HEK293 (cell line): ENCODE data around the gene STK32C.

Experiments
- CTCF ChIA-PET: fragments of 350-600 bp; formaldehyde crosslinking; extraction: SDS; loops from one replicate; lab custom pipeline; 2021; ENCODE audit warnings: antibody characterized with exemption; lab: Yijun Ruan, JAX
- POLR2A ChIA-PET: fragments of 300-600 bp; formaldehyde crosslinking; extraction: SDS; loops from one replicate; lab custom pipeline; 2020; ENCODE audit warnings: antibody characterized with exemption, inconsistent platforms; lab: Yijun Ruan, JAX
- H3K27ac ChIP-seq: fragments of 200-500 bp; sonication (Bioruptor generic); 2 replicates; pipeline ENCODE4 v1.5.1; 2014; ENCODE audit warnings: low read depth, low read length, control low read depth, inconsistent platforms; ENCODE audit errors: extremely low read depth
- H3K36me3 ChIP-seq, 2 experiments: fragments of 200-500 bp in 1 of 2; sonication (Bioruptor generic) in 1 of 2; 1 replicate in 1 of 2; 2 replicates in 1 of 2; pipeline ENCODE4 v1.5.1; 2014 to 2017; ENCODE audit warnings: inconsistent platforms in 2 of 2, low read length in 2 of 2; ENCODE audit not compliant: control insufficient read depth in 2 of 2, insufficient read depth in 1 of 2
- H3K4me1 ChIP-seq: fragments of 200-500 bp; sonication (Bioruptor generic); 2 replicates; pipeline ENCODE4 v1.5.1; 2014; ENCODE audit warnings: mild to moderate bottlenecking, low read length, inconsistent platforms; ENCODE audit not compliant: control insufficient read depth, insufficient read depth
- H3K4me3 ChIP-seq: 2 replicates; pipeline ENCODE4 v1.5.1; 2011; ENCODE audit warnings: low read depth, mild to moderate bottlenecking, control low read depth, low read length, moderate library complexity
- H3K9me3 ChIP-seq: fragments of 200-500 bp; sonication (Bioruptor generic); 2 replicates; pipeline ENCODE4 v1.5.1; 2014; ENCODE audit warnings: low read depth, low read length, inconsistent platforms; ENCODE audit not compliant: control insufficient read depth, insufficient read depth
- OVOL3 ChIP-seq: fragments of 450-650 bp; formaldehyde crosslinking; IDR thresholded peaks from 2 replicates; pipeline ENCODE4 v1.5.1; 2016; ENCODE audit warnings: missing biosample characterization, missing genetic modification characterization
- PRDM10 ChIP-seq: fragments of 450-650 bp; formaldehyde crosslinking; IDR thresholded peaks from 2 replicates; pipeline ENCODE4 v1.5.1; 2016; ENCODE audit warnings: missing biosample characterization, missing genetic modification characterization
- PRDM4 ChIP-seq: fragments of 450-650 bp; formaldehyde crosslinking; IDR thresholded peaks from 2 replicates; pipeline ENCODE4 v1.5.1; 2017; ENCODE audit warnings: missing biosample characterization, missing genetic modification characterization
- ZBTB48 ChIP-seq: fragments of 450-650 bp; formaldehyde crosslinking; IDR thresholded peaks from 2 replicates; pipeline ENCODE4 v1.5.1; 2016; ENCODE audit warnings: missing biosample characterization, missing genetic modification characterization
- ZNF114 ChIP-seq: fragments of 450-650 bp; formaldehyde crosslinking; IDR thresholded peaks from 2 replicates; pipeline ENCODE4 v1.5.0; 2017; ENCODE audit warnings: missing biosample characterization, missing genetic modification characterization
- ZNF560 ChIP-seq: fragments of 450-650 bp; formaldehyde crosslinking; IDR thresholded peaks from 2 replicates; pipeline ENCODE4 v1.5.1; 2017; ENCODE audit warnings: missing biosample characterization, missing genetic modification characterization, borderline replicate concordance
- TF ChIP-seq, protein P1 (sequence below): fragments of 450-650 bp; formaldehyde crosslinking; conservative IDR thresholded peaks from 2 replicates; pipeline ENCODE4 v1.5.1; 2016; ENCODE audit warnings: low read depth, missing biosample characterization, missing genetic modification characterization
- TF ChIP-seq, protein P2 (sequence below): fragments of 450-650 bp; formaldehyde crosslinking; IDR thresholded peaks from 2 replicates; pipeline ENCODE4 v1.5.1; 2016; ENCODE audit warnings: missing biosample characterization, missing genetic modification characterization

Gene STK32C

GRCh38 chr10:132236161-132236560, 71.6 kb downstream of the STK32C start:
- CTCF ChIA-PET: interaction anchor here (0.5 kb wide), 1 partner anchor 629 kb away, joined by 3 read pairs; no protein-coding TSS in a partner anchor
- no peaks in the 10 kb centered on the region for H3K4me1 ChIP-seq

More at GRCh38 chr10:132236161-132236560, 71.6 kb downstream of the STK32C start:
- POLR2A ChIA-PET: no interaction called here
- H3K27ac ChIP-seq: no peak overlapping the region
- H3K36me3 ChIP-seq: no peaks in the 10 kb centered on the region
- TF ChIP-seq PRDM4 (tag by site-specific recombination): no peak
- TF ChIP-seq, protein P1, sequence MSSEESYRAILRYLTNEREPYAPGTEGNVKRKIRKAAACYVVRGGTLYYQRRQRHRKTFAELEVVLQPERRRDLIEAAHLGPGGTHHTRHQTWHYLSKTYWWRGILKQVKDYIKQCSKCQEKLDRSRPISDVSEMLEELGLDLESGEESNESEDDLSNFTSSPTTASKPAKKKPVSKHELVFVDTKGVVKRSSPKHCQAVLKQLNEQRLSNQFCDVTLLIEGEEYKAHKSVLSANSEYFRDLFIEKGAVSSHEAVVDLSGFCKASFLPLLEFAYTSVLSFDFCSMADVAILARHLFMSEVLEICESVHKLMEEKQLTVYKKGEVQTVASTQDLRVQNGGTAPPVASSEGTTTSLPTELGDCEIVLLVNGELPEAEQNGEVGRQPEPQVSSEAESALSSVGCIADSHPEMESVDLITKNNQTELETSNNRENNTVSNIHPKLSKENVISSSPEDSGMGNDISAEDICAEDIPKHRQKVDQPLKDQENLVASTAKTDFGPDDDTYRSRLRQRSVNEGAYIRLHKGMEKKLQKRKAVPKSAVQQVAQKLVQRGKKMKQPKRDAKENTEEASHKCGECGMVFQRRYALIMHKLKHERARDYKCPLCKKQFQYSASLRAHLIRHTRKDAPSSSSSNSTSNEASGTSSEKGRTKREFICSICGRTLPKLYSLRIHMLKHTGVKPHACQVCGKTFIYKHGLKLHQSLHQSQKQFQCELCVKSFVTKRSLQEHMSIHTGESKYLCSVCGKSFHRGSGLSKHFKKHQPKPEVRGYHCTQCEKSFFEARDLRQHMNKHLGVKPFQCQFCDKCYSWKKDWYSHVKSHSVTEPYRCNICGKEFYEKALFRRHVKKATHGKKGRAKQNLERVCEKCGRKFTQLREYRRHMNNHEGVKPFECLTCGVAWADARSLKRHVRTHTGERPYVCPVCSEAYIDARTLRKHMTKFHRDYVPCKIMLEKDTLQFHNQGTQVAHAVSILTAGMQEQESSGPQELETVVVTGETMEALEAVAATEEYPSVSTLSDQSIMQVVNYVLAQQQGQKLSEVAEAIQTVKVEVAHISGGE (tag by site-specific recombination): no peak
- no peak for TF ChIP-seq PRDM10 (tag by site-specific recombination)
- TF ChIP-seq OVOL3 (tag by site-specific recombination): no peak
- no peak for TF ChIP-seq ZBTB48 (tag by site-specific recombination)
- TF ChIP-seq, protein P2, sequence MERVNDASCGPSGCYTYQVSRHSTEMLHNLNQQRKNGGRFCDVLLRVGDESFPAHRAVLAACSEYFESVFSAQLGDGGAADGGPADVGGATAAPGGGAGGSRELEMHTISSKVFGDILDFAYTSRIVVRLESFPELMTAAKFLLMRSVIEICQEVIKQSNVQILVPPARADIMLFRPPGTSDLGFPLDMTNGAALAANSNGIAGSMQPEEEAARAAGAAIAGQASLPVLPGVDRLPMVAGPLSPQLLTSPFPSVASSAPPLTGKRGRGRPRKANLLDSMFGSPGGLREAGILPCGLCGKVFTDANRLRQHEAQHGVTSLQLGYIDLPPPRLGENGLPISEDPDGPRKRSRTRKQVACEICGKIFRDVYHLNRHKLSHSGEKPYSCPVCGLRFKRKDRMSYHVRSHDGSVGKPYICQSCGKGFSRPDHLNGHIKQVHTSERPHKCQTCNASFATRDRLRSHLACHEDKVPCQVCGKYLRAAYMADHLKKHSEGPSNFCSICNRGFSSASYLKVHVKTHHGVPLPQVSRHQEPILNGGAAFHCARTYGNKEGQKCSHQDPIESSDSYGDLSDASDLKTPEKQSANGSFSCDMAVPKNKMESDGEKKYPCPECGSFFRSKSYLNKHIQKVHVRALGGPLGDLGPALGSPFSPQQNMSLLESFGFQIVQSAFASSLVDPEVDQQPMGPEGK (tag by site-specific recombination): no peak
- no peak for TF ChIP-seq ZNF114 (tag by site-specific recombination)
- TF ChIP-seq ZNF560 (tag by site-specific recombination): no peak
- TF ChIP-seq, all 188 proteins: peak for 0
- Histone ChIP-seq H3K9me3 (no peaks in the 10 kb centered on the region), H3K4me3 (no peak overlapping the region)
